GM23338 (cell line): Measurements from ENCODE around the gene TMEM154. TPM values are rescaled to one million over a fixed set of nuclear protein-coding genes. Genes with fewer than 3 reads are reported as not detected.
A peak's percentile ranks its signal among the peaks of the same experiment; 100 is the strongest.

Source experiments
- ATAC-seq: fragments of 200-7000 bp; cut with Tn5 transposase; 3 replicates; pipeline ENCODE4 v1.9.1; 2020
- DNase-seq: peaks from one replicate; pipeline ENCODE4 v3.0.0-alpha.2; 2015; ENCODE audit warnings: low spot score
- H2AFZ ChIP-seq: fragments of 200-600 bp; sonication (generic); 2 replicates; pipeline ENCODE4 v1.8.0; 2016; ENCODE audit warnings: antibody characterized with exemption, mild to moderate bottlenecking, moderate library complexity
- H3F3A ChIP-seq: fragments of 200-600 bp; sonication (generic); replicated peaks from 2 replicates; pipeline ENCODE4 v1.8.0; 2017; ENCODE audit warnings: antibody characterized with exemption, mixed run types, low read depth
- H3K27ac ChIP-seq: fragments of 200-600 bp; sonication (generic); 2 replicates; pipeline ENCODE4 v1.6.1; 2016; ENCODE audit warnings: low read depth
- H3K27me3 ChIP-seq: fragments of 200-600 bp; sonication (generic); 2 replicates; pipeline ENCODE4 v1.8.0; 2016; ENCODE audit warnings: mild to moderate bottlenecking, mixed run types, moderate library complexity; ENCODE audit not compliant: insufficient read depth
- H3K36me3 ChIP-seq: fragments of 200-600 bp; sonication (generic); 2 replicates; pipeline ENCODE4 v1.8.0; 2016; ENCODE audit warnings: mild to moderate bottlenecking; ENCODE audit not compliant: insufficient read depth
- H3K4me1 ChIP-seq: fragments of 200-600 bp; sonication (generic); 2 replicates; pipeline ENCODE4 v1.8.0; 2016; ENCODE audit warnings: mild to moderate bottlenecking, moderate library complexity; ENCODE audit not compliant: insufficient read depth
- H3K4me2 ChIP-seq: fragments of 200-600 bp; sonication (generic); 2 replicates; pipeline ENCODE4 v1.7.1; 2017; ENCODE audit warnings: mixed run types
- H3K4me3 ChIP-seq: fragments of 200-600 bp; sonication (generic); 2 replicates; pipeline ENCODE4 v1.6.1; 2016; ENCODE audit warnings: mixed run types
- H3K79me2 ChIP-seq: fragments of 200-600 bp; sonication (generic); replicated peaks from 2 replicates; pipeline ENCODE4 v1.8.0; 2017; ENCODE audit warnings: mild to moderate bottlenecking; ENCODE audit not compliant: insufficient read depth
- H3K9me2 ChIP-seq: fragments of 200-600 bp; sonication (generic); 2 replicates; pipeline ENCODE4 v1.8.0; 2017; ENCODE audit not compliant: insufficient read depth
- H4K20me1 ChIP-seq: fragments of 200-600 bp; sonication (generic); replicated peaks from 2 replicates; pipeline ENCODE4 v1.8.0; 2017; ENCODE audit warnings: mild to moderate bottlenecking; ENCODE audit not compliant: insufficient read depth
- H3K27ac Mint-ChIP-seq: 2 replicates; pipeline ENCODE4 v1.8.0; 2020; ENCODE audit warnings: inconsistent platforms, mild to moderate bottlenecking, moderate library complexity, mixed read lengths
- H3K27me3 Mint-ChIP-seq: 3 replicates; pipeline ENCODE4 v1.8.0; 2022; ENCODE audit warnings: low read depth, mild to moderate bottlenecking, moderate library complexity, mixed read lengths, inconsistent platforms; ENCODE audit not compliant: insufficient read depth, poor library complexity
- H3K36me3 Mint-ChIP-seq: 3 replicates; pipeline ENCODE4 v1.8.0; 2021; ENCODE audit warnings: low read depth, mild to moderate bottlenecking, inconsistent platforms, moderate library complexity, mixed read lengths
- H3K4me1 Mint-ChIP-seq: 3 replicates; pipeline ENCODE4 v1.8.0; 2020; ENCODE audit warnings: mild to moderate bottlenecking, inconsistent platforms, mixed read lengths
- H3K4me3 Mint-ChIP-seq: 3 replicates; pipeline ENCODE4 v1.8.0; 2021; ENCODE audit warnings: moderate library complexity, mild to moderate bottlenecking, inconsistent platforms, mixed read lengths
- H3K9me3 Mint-ChIP-seq: 3 replicates; pipeline ENCODE4 v1.8.0; 2020; ENCODE audit warnings: moderate library complexity, mild to moderate bottlenecking, inconsistent platforms, mixed read lengths
- CREB1 ChIP-seq: fragments of 250-450 bp; sonication (Bioruptor Pico); IDR thresholded peaks from 2 replicates; pipeline ENCODE4 v1.5.0; 2020; ENCODE audit warnings: low read depth, mild to moderate bottlenecking, moderate library complexity
- EZH2 ChIP-seq: fragments of 200-600 bp; sonication (generic); IDR thresholded peaks from one replicate; pipeline ENCODE4 v1.8.0; 2017; ENCODE audit warnings: antibody characterized with exemption, mild to moderate bottlenecking, low read depth; ENCODE audit not compliant: unreplicated experiment
- EZH2phosphoT487 ChIP-seq: fragments of 200-600 bp; sonication (generic); IDR thresholded peaks from one replicate; pipeline ENCODE4 v1.8.1; 2018; ENCODE audit warnings: antibody characterized with exemption; ENCODE audit not compliant: unreplicated experiment
- JUNB ChIP-seq: IDR thresholded peaks from one replicate; pipeline ENCODE4 v1.6.1; 2016; ENCODE audit warnings: antibody characterized with exemption; ENCODE audit not compliant: unreplicated experiment
- NANOG ChIP-seq: IDR thresholded peaks from 2 replicates; pipeline ENCODE4 v1.6.1; 2016; ENCODE audit warnings: antibody characterized with exemption, borderline replicate concordance
- POLR2AphosphoS5 ChIP-seq: IDR thresholded peaks from 2 replicates; pipeline ENCODE4 v1.6.1; 2016; ENCODE audit warnings: antibody characterized with exemption, low read depth
- ZNF114 ChIP-seq: fragments of 250-450 bp; sonication (Bioruptor Pico); IDR thresholded peaks from 2 replicates; pipeline ENCODE4 v1.5.0; 2020; ENCODE audit warnings: mild to moderate bottlenecking, moderate library complexity
- long read RNA-seq: library from polyadenylated mRNA; unstranded; transcript quantifications from one replicate; pipeline ENCODE4 v2.0.0, GENCODE V29; 2020; ENCODE audit not compliant: unreplicated experiment
- polyA plus RNA-seq: library from polyadenylated mRNA; unstranded; fragments of >200 nt; fragmentation: Nextera tagmentation; extraction: Ambion mirVana; gene quantifications from 2 replicates; pipeline ENCODE4 v1.2.1, GENCODE V29; 2016
- total RNA-seq: library from RNA; depleted of rRNA; stranded (reverse); fragments of >200 nt; shearing (Covaris generic); gene quantifications from 2 replicates; pipeline ENCODE4 v1.2.3, GENCODE V29; 2014; rRNA removed
- TF ChIP-seq, protein P1 (sequence below): IDR thresholded peaks from 2 replicates; pipeline ENCODE4 v1.6.1; 2016; ENCODE audit warnings: antibody characterized with exemption
- TF ChIP-seq, protein P2 (sequence below), 2 experiments: fragments of 200-600 bp in 1 of 2; sonication (generic) in 1 of 2; conservative IDR thresholded peaks; 2 replicates each; pipeline versions ENCODE4 v1.5.1 to v1.6.1; 2016 to 2017; ENCODE audit warnings: antibody characterized with exemption in 2 of 2, low read depth in 2 of 2, mild to moderate bottlenecking in 2 of 2, moderate library complexity in 1 of 2
- TF ChIP-seq, protein P3 (sequence below): fragments of 250-450 bp; sonication (Bioruptor Pico); IDR thresholded peaks from 2 replicates; pipeline ENCODE4 v1.5.0; 2020; ENCODE audit warnings: mild to moderate bottlenecking, moderate library complexity

Gene TMEM154, protein sequence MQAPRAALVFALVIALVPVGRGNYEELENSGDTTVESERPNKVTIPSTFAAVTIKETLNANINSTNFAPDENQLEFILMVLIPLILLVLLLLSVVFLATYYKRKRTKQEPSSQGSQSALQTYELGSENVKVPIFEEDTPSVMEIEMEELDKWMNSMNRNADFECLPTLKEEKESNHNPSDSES
- total RNA-seq (1.7 and 2.7 TPM in 2 replicates), polyA plus RNA-seq (1.0 and 1.8 TPM in 2 replicates)
- long read RNA-seq, full-length matches to known transcripts, result 2 of 3 reads
- long read RNA-seq, partial matches to known transcripts, result 1 of 3 reads
- long read RNA-seq, other reads (novel, unspliced or antisense), result 0 of 3 reads

DNA sequence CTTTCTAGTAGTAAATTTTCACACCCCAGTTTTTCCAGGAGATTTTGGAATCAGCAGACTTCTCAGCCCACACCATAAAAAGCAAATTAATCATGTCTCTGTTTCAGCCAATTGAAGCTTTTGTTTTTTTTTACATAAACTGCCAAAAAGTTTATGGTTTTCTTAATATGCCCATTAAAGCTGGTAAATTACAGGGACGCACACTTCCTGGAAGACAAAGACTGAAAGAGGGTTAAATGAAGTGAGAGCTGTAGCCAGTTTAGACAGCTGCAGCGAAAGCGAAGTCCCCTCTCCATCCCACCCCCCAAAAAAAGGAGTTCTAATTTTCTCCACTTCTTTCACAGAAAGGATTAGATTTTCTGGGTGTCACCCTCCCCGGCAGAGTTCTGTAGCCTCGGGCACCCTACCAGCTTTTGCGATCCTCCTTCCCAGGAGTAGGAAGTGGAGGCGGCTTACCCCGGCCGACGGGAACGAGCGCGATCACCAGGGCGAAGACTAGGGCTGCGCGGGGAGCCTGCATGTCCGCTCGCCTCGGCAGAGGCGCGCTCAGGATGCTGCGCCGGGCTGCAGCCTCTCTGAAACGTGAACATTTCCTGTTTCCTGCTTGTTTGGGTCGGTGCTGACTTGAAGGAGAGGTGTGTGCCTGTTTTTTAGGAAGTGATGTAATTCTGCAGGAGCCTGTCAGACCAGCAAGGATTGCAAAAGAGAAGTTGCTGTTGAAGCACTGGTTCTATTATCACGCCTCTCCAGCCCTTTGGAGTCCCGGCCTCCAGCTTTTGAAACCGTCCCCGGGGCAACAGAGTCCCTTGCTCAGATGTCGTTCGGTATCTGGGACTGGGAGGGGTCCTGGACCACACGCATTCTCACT, at the start of gene TMEM154:
Gene TMEM154 (minus strand): TSS at position 584 of the 868 bp plus-strand sequence. CDS start 64 bp downstream, at position 520.
- Histone ChIP-seq H3K36me3 (no peaks in the 10 kb centered on the region), H3K9me2 (no peaks in the 10 kb centered on the region), H3K4me2 (peak within 1 kb of the TSS; percentile 86), H3F3A (no peaks in the 10 kb centered on the region), H4K20me1 (no peaks in the 10 kb centered on the region), H3K4me3 (peak within 1 kb of the TSS; percentile 66), H3K79me2 (no peaks in the 10 kb centered on the region), H2AFZ (peak within 1 kb of the TSS; percentile 94), H3K27ac (no peak within 1 kb of the TSS), H3K4me1 (peaks cover 39% of the 10 kb centered on the region), H3K27me3 (peaks cover 20% of the 10 kb centered on the region)
- Mint-ChIP-seq H3K4me3 (peak within 1 kb of the TSS; percentile 80), H3K27me3 (peaks cover 26% of the 10 kb centered on the region), H3K9me3 (no peaks in the 10 kb centered on the region), H3K36me3 (no peaks in the 10 kb centered on the region; the same call in 2 of the 3 replicates), H3K27ac (no peak within 1 kb of the TSS), H3K4me1 (peaks cover 37% of the 10 kb centered on the region)
- ATAC-seq (peak; percentile 95), DNase-seq (peak; percentile 87)
- TF ChIP-seq, protein P1, sequence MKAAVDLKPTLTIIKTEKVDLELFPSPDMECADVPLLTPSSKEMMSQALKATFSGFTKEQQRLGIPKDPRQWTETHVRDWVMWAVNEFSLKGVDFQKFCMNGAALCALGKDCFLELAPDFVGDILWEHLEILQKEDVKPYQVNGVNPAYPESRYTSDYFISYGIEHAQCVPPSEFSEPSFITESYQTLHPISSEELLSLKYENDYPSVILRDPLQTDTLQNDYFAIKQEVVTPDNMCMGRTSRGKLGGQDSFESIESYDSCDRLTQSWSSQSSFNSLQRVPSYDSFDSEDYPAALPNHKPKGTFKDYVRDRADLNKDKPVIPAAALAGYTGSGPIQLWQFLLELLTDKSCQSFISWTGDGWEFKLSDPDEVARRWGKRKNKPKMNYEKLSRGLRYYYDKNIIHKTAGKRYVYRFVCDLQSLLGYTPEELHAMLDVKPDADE, result 0 out of 2 replicates have a peak, but pooled peaks have one; percentile 39
- TF ChIP-seq EZH2phosphoT487 (no peak), POLR2AphosphoS5 (peak; percentile 40; the same call in 1 of the 2 replicates), CREB1 (peak; percentile 52), JUNB (no peak), ZNF114 (CRISPR knock-in tag) (no peak), NANOG (no peak), EZH2 (no peak)
- TF ChIP-seq, protein P2, sequence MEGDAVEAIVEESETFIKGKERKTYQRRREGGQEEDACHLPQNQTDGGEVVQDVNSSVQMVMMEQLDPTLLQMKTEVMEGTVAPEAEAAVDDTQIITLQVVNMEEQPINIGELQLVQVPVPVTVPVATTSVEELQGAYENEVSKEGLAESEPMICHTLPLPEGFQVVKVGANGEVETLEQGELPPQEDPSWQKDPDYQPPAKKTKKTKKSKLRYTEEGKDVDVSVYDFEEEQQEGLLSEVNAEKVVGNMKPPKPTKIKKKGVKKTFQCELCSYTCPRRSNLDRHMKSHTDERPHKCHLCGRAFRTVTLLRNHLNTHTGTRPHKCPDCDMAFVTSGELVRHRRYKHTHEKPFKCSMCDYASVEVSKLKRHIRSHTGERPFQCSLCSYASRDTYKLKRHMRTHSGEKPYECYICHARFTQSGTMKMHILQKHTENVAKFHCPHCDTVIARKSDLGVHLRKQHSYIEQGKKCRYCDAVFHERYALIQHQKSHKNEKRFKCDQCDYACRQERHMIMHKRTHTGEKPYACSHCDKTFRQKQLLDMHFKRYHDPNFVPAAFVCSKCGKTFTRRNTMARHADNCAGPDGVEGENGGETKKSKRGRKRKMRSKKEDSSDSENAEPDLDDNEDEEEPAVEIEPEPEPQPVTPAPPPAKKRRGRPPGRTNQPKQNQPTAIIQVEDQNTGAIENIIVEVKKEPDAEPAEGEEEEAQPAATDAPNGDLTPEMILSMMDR (conservative IDR thresholded peaks at IDR 0.05; ENCODE audit: low read depth in 2 of 2), result no peak
- TF ChIP-seq, protein P3, sequence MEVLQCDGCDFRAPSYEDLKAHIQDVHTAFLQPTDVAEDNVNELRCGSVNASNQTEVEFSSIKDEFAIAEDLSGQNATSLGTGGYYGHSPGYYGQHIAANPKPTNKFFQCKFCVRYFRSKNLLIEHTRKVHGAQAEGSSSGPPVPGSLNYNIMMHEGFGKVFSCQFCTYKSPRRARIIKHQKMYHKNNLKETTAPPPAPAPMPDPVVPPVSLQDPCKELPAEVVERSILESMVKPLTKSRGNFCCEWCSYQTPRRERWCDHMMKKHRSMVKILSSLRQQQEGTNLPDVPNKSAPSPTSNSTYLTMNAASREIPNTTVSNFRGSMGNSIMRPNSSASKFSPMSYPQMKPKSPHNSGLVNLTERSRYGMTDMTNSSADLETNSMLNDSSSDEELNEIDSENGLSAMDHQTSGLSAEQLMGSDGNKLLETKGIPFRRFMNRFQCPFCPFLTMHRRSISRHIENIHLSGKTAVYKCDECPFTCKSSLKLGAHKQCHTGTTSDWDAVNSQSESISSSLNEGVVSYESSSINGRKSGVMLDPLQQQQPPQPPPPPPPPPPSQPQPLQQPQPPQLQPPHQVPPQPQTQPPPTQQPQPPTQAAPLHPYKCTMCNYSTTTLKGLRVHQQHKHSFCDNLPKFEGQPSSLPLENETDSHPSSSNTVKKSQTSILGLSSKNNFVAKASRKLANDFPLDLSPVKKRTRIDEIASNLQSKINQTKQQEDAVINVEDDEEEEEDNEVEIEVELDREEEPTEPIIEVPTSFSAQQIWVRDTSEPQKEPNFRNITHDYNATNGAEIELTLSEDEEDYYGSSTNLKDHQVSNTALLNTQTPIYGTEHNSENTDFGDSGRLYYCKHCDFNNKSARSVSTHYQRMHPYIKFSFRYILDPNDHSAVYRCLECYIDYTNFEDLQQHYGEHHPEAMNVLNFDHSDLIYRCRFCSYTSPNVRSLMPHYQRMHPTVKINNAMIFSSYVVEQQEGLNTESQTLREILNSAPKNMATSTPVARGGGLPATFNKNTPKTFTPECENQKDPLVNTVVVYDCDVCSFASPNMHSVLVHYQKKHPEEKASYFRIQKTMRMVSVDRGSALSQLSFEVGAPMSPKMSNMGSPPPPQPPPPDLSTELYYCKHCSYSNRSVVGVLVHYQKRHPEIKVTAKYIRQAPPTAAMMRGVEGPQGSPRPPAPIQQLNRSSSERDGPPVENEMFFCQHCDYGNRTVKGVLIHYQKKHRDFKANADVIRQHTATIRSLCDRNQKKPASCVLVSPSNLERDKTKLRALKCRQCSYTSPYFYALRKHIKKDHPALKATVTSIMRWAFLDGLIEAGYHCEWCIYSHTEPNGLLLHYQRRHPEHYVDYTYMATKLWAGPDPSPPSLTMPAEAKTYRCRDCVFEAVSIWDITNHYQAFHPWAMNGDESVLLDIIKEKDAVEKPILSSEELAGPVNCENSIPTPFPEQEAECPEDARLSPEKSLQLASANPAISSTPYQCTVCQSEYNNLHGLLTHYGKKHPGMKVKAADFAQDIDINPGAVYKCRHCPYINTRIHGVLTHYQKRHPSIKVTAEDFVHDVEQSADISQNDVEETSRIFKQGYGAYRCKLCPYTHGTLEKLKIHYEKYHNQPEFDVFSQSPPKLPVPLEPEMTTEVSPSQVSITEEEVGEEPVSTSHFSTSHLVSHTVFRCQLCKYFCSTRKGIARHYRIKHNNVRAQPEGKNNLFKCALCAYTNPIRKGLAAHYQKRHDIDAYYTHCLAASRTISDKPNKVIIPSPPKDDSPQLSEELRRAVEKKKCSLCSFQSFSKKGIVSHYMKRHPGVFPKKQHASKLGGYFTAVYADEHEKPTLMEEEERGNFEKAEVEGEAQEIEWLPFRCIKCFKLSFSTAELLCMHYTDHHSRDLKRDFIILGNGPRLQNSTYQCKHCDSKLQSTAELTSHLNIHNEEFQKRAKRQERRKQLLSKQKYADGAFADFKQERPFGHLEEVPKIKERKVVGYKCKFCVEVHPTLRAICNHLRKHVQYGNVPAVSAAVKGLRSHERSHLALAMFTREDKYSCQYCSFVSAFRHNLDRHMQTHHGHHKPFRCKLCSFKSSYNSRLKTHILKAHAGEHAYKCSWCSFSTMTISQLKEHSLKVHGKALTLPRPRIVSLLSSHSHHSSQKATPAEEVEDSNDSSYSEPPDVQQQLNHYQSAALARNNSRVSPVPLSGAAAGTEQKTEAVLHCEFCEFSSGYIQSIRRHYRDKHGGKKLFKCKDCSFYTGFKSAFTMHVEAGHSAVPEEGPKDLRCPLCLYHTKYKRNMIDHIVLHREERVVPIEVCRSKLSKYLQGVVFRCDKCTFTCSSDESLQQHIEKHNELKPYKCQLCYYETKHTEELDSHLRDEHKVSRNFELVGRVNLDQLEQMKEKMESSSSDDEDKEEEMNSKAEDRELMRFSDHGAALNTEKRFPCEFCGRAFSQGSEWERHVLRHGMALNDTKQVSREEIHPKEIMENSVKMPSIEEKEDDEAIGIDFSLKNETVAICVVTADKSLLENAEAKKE (CRISPR knock-in tag), result no peak
